HG02840 (cell line): ENCODE measurements around the gene TNS2.

Source experiments
- ATAC-seq: cut with Tn5 transposase; IDR thresholded peaks from one replicate; pipeline ENCODE4 v1.9.1; 2021; ENCODE audit warnings: mild to moderate bottlenecking, moderate library complexity, moderate number of reproducible peaks; ENCODE audit not compliant: unreplicated experiment, low FRiP score

TNS2 gene

DNA sequence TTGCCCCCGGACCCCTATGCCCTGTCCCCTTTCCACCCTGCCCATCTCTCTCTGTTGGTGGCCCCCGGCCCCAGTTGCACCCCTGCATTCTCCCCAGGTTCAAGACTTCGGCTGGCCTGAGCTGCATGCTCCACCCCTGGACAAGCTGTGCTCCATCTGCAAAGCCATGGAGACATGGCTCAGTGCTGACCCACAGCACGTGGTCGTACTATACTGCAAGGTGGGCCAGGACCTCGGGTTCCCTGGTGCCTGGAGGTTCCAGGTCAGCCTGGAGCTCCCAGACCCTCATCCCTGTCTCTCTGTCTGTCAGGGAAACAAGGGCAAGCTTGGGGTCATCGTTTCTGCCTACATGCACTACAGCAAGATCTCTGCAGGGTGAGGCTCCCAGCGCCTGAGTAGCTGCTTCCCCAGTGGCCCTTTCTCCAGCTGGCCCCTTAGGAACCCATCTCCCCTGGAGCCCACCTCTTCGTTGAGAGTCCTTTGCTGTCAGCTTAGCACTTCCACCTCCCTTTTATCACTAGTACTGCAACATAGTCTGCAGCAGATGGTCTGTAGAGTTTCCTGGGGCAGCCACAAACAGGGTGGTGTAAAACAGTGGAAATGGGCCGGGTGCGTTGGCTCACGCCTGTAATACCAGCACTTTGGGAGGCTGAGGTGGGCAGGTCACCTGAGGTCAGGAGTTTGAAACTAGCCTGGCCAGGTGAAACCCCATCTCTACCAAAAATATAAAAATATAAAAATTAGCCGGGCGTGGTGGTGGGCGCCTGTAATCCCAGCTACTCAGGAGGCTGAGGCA, 5.8 kb downstream of the TNS2 start:
- no peak for ATAC-seq

DNA sequence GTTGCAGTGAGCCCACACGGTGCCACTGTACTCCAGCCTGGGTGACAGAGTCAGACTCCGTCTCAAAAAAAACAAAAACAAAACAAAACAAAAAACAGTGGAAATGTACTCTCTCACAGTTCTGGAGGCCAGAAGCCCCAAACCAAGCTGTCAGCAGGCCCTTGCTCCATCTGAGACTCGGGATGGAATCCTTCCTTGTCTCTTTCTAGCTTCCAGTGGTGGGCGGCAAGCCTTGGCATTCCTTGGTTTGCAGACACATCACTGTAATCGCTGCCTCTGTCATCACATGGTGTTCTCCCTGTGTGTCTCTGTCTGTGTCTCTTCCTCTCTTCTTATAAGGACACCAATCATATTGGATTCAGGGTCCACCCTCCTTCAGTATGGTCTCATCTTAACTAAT, 6.4 kb downstream of the TNS2 start:
- ATAC-seq: no peak

DNA sequence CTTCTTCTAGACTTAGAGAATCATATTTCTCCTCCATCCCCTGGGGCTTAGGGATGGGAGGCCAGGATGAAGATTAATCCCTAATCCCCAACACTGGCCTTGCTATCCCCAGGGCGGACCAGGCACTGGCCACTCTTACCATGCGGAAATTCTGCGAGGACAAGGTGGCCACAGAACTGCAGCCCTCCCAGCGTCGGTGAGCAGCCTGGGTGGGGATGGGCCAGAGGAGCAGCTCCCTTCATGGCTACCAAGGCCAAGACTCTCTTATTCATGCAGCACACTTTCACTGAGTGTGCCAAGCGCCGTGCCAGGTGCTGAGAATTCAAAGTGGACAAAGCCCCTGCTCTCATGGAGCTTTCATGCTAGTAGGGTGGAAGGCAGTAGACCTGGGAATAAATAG, 7.0 kb downstream of the TNS2 start:
- ATAC-seq: no peak

DNA sequence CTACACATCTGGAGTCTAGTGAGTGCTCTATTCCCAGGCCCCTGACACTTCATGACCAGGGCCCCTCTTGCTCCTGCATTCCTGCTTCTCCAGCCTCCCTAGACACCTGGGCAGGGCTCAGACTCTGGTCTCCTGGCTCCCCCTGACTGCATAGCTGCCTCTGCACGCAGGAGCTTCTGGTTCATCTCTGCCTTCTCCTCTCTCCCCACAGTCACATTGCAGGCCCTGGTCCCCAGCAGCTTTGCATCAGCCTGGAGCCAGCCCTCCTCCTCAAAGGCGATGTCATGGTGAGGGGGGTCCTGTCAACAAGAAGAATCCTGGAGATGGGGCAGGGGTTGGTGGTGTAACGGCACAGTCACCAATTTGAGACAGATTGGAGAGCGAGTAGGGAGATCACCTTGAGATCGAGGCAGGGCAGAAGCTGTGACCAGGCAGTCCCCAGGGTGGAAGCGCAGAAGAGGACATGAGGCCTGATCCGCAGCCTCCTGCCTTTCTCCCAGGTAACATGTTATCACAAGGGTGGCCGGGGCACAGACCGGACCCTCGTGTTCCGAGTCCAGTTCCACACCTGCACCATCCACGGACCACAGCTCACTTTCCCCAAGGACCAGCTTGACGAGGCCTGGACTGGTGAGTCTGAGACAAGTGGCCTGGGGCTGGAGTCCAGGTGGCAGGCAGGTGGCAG, 8.1 kb downstream of the TNS2 start:
- no peak for ATAC-seq

DNA sequence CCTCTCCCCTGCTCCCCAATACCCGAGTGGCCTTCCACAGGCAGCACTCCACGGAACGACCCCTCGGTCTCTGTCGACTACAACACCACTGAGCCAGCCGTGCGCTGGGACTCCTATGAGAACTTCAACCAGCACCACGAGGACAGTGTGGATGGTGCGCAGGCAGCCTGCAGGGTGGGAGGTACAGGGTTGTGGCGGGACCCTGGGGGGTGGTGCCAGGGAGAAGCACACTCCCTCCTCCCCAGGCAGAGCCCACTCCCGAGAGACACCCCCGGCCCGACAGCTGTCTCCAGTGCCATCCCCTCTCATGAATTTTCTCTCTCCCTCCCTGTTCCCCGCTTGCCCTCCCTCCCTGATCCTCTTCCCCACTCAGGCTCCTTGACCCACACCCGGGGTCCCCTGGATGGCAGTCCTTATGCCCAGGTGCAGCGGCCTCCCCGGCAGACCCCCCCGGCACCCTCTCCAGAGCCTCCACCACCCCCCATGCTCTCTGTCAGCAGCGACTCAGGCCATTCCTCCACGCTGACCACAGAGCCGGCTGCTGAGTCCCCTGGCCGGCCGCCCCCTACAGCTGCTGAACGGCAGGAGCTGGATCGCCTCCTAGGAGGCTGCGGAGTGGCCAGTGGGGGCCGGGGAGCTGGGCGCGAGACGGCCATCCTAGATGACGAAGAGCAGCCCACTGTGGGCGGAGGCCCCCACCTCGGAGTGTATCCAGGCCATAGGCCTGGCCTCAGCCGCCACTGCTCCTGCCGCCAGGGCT, 9.0 kb downstream of the TNS2 start:
- no peak for ATAC-seq

DNA sequence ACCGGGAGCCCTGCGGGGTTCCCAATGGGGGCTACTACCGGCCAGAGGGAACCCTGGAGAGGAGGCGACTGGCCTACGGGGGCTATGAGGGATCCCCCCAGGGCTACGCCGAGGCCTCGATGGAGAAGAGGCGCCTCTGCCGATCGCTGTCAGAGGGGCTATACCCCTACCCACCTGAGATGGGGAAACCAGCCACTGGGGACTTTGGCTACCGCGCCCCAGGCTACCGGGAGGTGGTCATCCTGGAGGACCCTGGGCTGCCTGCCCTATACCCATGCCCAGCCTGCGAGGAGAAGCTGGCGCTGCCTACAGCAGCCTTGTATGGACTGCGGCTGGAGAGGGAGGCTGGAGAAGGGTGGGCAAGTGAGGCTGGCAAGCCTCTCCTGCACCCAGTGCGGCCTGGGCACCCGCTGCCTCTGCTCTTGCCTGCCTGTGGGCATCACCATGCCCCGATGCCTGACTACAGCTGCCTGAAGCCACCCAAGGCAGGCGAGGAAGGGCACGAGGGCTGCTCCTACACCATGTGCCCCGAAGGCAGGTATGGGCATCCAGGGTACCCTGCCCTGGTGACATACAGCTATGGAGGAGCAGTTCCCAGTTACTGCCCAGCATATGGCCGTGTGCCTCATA, 9.7 kb downstream of the TNS2 start:
- ATAC-seq: no peak

DNA sequence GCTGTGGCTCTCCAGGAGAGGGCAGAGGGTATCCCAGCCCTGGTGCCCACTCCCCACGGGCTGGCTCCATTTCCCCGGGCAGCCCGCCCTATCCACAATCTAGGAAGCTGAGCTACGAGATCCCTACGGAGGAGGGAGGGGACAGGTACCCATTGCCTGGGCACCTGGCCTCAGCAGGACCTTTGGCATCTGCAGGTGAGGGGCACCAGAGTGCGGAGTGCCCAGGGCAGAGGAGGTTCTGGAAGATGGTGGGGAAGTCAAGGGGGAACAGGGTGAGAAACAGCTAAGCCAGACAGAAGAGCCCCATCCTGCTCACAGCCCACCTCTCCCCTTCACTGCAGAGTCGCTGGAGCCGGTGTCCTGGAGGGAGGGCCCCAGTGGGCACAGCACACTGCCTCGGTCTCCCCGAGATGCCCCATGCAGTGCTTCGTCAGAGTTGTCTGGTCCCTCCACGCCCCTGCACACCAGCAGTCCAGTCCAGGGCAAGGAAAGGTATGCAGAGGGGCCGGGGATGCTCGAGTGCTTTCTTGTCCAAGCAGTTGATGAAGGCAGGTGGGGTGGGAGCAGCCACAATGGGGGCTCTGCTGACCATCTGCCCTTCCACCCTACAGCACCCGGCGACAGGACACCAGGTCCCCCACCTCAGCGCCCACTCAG, 10.3 kb downstream of the TNS2 start:
- no peak for ATAC-seq

DNA sequence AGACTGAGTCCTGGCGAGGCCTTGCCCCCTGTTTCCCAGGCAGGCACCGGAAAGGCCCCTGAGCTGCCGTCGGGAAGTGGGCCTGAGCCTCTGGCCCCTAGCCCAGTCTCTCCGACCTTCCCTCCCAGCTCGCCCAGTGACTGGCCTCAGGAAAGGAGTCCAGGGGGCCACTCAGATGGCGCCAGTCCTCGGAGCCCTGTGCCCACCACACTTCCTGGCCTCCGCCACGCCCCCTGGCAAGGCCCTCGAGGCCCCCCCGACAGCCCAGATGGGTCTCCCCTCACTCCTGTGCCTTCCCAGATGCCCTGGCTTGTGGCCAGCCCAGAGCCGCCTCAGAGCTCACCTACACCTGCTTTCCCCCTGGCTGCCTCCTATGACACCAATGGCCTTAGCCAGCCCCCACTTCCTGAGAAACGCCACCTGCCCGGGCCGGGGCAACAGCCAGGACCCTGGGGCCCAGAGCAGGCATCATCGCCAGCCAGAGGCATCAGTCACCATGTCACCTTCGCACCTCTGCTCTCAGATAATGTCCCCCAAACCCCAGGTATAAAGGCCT, 10.9 kb downstream of the TNS2 start:
- ATAC-seq: no peak

DNA sequence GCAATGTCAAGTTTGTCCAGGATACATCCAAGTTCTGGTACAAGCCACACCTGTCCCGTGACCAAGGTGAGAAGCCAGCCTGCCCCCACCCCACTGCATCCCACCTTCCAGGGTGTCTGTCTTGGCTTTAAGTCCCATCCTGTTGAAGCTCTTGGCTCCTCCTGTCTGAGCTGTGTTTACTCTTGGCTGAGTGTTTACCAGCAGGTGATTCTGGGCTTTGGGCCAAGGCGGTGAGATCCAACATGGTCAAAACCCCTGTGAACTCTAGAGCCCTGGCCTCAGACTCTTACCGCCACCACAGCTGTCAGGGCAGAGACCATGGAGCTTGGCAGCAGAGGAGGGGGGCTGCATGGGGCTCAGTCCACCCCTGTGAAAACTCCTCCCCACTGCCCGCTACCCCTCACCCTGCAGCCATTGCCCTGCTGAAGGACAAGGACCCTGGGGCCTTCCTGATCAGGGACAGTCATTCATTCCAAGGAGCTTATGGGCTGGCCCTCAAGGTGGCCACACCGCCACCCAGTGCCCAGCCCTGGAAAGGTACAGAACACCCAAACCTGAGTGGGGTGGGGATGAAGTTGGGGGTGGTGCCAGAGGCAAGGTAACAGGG, 11.6 kb downstream of the TNS2 start:
- ATAC-seq: no peak

DNA sequence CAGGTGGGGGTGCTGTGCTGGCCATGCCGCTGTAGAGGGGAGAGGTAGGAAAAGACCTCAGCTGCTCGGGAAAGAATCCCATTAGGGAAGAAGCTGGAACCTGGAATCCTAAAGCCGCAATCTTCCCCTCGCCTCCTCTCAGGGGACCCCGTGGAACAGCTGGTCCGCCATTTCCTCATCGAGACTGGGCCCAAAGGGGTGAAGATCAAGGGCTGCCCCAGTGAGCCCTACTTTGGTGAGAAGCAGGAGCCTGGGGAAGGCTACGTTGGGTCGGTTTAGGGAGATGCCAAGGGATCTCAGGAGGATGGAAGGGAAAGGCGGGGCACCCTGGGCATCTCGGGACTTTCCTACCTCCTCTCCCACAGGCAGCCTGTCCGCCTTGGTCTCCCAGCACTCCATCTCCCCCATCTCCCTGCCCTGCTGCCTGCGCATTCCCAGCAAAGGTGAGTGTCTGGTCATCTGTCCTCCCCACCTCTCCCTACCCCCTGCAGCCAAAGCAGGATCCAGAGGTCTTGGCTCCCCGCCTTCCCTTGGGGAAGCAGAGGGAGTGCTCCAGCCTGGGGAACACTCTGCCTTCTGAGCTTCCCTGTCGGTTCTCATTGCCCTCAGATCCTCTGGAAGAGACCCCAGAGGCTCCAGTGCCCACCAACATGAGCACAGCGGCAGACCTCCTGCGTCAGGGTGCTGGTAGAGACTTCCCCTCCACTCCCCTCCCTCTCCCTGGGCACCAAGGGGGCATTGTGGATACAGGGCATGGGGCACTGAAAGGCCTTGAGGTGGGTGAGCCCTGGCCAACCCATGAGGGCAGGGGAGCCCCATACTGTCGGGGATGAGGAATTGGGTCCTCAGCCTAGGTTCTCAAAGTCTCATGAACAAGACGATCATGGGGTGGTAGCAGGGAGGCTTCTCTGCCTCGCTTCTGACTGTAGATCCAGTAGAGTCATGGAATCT, 12.4 kb downstream of the TNS2 start:
- ATAC-seq: no peak

DNA sequence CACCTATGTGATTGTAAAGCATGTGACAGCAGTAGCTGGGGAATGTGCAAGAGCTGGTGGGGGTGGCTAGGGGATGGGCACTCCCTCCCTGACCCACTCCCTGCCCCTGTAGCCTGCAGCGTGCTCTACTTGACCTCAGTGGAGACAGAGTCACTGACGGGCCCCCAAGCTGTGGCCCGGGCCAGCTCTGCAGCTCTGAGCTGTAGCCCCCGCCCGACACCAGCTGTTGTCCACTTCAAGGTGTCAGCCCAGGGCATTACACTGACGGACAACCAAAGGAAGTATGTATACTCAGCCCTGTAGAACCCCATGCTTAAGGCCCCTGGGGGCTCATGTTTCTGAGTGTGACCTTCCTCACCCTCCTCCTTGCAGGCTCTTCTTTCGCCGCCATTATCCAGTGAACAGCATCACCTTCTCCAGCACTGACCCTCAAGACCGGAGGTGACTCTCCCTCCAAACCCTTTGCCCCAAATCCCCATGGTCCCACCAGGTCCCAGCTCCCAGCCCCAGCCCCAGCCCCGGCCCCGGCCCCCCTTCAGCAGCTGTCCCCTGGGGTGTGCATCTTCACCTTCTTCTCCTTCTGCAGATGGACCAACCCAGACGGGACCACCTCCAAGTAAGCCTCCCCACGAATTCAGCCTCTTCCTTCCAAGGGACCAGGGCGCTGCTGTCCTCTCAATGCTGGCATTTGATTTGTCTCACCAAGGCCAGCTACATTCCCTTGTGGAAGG, 13.3 kb downstream of the TNS2 start:
- ATAC-seq: no peak

DNA sequence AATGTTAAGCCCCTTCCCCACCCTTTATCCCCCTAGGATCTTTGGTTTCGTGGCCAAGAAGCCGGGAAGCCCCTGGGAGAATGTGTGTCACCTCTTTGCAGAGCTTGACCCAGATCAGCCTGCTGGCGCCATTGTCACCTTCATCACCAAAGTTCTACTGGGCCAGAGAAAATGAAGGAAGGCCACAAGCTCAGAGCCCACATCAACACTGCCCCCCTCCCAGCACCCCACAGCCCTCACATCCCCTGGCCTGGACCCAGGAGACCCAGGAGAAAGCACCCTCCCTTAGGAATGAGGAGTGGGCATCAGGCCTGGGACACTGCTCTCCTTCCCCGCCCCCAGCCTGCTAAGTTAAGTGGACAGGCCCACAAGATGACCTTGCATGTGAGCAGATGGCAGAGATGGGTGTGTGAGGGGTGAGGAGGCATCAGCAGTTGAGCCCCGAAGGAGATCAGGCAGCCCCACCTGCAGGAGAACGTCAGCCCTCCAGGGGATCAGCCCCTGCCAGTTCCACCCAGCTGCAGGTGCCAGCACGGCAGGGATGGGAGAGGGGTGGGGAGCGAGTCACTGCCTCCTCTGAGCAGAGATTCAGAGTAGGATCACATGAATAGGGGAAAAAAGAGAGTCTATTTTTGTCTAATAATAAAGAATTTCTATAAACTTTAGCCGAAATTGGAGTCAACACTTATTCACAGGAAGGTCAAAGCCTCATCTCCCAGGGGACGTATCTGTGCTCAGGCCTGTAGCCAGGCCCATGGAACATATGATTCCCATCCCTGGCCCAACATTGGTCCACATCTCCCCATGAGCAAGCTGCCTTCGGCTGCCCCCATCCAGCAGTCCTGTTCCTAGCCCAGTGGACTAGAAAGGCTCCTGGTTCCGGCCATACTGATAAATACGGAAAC, 14.1 kb downstream of the TNS2 start:
- ATAC-seq: no peak

DNA sequence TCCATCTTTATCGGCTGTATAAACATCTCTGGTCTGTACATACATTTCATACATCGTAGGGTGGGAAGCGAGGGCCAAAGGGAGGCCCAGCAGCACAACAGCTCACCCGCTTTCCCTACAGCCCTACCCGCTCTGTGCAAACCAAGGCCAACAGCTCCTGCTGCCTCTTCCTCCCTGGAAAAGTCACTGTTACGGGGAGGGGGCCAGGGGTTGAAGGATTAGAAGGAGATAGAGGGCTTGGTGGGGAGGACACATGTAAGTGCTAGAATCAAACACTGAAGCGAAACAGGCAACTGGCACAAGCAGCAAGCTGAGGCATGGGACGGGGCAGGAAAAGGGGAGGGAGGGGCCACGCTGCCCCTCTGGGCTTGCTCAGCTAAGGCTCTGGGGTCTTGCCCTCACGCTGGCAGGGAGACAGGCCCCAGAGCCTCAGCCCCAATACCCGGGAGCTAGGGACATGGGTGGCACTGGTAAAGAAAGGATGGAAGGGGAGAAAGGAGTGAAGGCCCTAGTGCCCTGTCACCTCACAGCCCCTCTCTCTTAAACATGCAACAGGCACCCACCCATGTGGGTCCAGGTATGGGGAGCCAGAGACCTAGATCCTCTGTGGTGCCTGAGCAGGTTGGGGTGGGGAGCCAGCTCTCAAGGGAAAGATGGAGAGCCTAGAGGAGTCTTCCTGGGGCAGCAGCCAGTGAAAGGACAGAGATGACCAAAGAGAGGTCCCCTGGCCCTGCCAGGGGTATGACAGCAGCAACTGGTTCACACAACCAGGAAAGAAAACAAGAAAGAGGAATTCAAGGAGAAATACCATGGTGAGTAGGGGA, 15.0 kb downstream of the TNS2 start:
- no peak for ATAC-seq

DNA sequence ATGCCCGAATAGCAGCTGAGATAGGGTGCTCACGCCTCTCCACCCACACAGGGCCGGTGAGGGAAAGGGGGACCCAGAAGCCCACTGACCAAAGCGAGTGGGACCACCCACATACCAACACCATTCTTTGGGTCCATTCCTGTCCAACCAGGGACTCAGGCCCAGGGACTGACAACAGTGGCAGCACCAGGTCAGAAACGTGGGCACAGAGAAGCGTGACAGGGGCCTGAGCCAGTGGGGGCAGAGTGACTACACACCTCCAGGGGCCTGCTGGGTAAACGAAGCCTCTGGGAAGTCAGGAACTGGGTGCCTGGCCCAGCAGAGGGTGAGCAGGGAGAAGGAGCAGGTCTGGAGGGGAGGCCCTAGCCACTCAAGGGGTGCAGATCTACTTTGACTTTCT, 15.6 kb downstream of the TNS2 start:
- ATAC-seq: no peak

DNA sequence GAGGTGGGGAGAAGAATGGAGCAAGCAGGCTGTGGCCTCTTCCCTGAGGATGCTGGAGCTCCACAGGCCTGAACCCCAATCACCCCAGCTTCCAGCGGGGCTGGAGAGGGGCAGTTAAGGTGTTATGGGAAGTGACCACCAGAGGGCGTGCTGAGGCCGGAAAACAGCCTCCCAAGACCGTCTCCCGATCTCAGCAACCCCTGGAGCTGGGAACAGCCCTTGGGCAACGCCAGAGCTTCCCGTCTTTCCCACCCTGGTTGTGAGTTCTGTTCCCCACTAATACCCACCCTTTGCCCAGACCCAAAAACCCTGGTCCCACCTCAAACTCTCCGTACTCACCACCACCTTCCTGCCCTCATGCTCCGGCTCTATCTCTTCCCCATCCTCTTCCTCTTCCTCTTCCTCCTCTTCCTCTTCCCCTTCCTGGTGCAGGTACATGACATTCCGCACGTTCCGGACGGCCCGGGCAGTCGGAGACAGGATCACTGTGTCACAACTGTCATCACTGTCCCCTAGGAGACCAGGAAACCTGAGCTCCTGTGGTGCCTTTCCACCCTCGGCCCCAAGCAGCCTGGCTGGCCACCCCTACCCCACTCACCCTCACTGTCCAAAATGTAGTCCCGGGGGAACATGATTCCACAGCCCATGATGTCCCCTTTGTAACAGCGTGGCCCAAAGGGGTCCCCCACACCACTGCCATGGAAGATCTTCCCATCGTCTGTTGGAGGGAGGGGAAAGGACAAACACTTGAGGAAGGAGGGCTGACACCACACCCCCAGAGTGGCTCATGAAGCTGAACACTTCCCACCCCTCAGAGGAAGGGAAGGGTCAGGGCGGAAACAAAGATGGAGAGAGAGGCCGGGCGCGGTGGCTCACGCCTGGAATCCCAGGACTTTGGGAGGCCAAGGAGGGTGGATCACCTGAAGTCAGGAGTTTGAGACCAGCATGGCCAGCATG, 16.4 kb downstream of the TNS2 start:
- ATAC-seq: no peak
